HK-2 (cell line): Measurements from ENCODE around the gene NKX1-1.

Experiments
- DNase-seq: peaks from one replicate; pipeline ENCODE4 v3.0.0-alpha.2; 2018; ENCODE audit not compliant: unreplicated experiment

The NKX1-1 gene

GRCh38 chr4:1360423-1361283, 45.6 kb downstream of the NKX1-1 start:
- peak; percentile 33 for DNase-seq

GRCh38 chr4:1359976-1360375, 46.3 kb downstream of the NKX1-1 start:
- DNase-seq, result no peak

GRCh38 chr4:1359144-1359501, 47.1 kb downstream of the NKX1-1 start:
- no peak for DNase-seq

GRCh38 chr4:1358421-1359143, 47.7 kb downstream of the NKX1-1 start:
- DNase-seq, result no peak

- no peak for DNase-seq
Observed at GRCh38 chr4:1357356-1358248, 48.6 kb downstream of the NKX1-1 start.

GRCh38 chr4:1356181-1356998, 49.9 kb downstream of the NKX1-1 start:
- DNase-seq, result peak; percentile 57

GRCh38 chr4:1355378-1355777, 50.9 kb downstream of the NKX1-1 start:
- DNase-seq, result no peak

- no peak for DNase-seq
Observed at GRCh38 chr4:1354983-1355275, 51.3 kb downstream of the NKX1-1 start.

GRCh38 chr4:1354136-1354982, 51.9 kb downstream of the NKX1-1 start:
- no peak for DNase-seq

- DNase-seq, result no peak
Observed at GRCh38 chr4:1353186-1354055, 52.8 kb downstream of the NKX1-1 start.
